ENCODE results near the gene MRPS11. TPM values are rescaled to one million over a fixed set of nuclear protein-coding genes. Genes with fewer than 3 reads are reported as not detected.

The MRPS11 gene
- total RNA-seq, 1 donor from 2014 or later, result 47.0 TPM

DNA sequence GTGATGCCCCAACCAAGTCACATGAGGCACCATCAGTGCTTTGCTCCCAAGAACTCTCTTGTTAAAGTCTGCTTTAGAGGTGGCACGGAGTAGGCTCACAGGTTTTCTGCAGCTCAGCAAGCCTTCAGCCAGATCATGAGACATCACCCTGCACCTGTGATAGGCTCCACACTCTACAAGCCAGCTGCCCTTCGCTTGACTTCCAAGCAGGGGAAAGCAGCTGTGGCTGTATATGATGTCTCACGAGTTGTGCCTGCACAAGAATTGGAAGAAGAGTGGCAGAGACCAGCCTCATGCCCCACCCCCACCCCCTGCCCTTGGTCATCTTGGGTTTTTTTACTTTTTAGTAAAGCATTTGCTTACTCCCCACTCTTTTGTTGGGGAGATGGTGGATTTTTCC, 22.5 kb downstream of the MRPS11 start:
- ATAC-seq (ENCODE audit: low read depth) (no peak), DNase-seq (no peak)
- POLR2A ChIA-PET, result no interaction called here
- TF ChIP-seq, protein P1, sequence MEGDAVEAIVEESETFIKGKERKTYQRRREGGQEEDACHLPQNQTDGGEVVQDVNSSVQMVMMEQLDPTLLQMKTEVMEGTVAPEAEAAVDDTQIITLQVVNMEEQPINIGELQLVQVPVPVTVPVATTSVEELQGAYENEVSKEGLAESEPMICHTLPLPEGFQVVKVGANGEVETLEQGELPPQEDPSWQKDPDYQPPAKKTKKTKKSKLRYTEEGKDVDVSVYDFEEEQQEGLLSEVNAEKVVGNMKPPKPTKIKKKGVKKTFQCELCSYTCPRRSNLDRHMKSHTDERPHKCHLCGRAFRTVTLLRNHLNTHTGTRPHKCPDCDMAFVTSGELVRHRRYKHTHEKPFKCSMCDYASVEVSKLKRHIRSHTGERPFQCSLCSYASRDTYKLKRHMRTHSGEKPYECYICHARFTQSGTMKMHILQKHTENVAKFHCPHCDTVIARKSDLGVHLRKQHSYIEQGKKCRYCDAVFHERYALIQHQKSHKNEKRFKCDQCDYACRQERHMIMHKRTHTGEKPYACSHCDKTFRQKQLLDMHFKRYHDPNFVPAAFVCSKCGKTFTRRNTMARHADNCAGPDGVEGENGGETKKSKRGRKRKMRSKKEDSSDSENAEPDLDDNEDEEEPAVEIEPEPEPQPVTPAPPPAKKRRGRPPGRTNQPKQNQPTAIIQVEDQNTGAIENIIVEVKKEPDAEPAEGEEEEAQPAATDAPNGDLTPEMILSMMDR (IDR thresholded peaks at IDR 0.05), result no peak
- Mint-ChIP-seq H3K27ac (no peak overlapping the region), H3K4me1 (no peaks in the 10 kb centered on the region), H3K9me3 (no peaks in the 10 kb centered on the region), H3K27me3 (no peaks in the 10 kb centered on the region), H3K4me3 (no peak overlapping the region), H3K36me3 (ENCODE audit: low read depth) (peaks cover 2% of the 10 kb centered on the region)
- CTCF ChIA-PET, result no interaction called here
- intact Hi-C loops (cut with micrococcal nuclease), result no loop called here

DNA sequence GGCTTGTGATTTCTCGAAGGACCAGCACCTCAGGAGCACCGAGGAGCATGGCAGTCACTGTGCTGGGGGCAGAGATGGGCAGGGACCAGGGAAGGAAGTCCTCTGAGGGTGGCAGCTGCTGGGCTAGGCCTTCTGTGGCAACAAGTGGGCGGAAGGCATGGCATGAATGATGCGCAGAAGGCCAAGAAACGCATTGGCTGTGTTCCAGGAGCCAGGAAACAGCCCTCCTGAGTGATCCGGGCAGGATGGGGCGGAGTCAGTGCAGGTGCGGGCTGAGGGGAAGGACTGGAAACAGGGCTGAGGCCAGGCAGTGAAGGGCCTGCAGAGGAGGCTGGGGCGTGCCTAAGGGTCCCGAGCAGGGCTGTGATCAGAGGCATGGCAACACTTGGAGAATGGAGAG, 23.6 kb downstream of the MRPS11 start:
- TF ChIP-seq, protein P1 (IDR thresholded peaks at IDR 0.05), result no peak
- POLR2A ChIA-PET, result no interaction called here
- ATAC-seq (ENCODE audit: low read depth) (no peak), DNase-seq (no peak)
- Mint-ChIP-seq H3K9me3 (no peaks in the 10 kb centered on the region), H3K4me1 (no peaks in the 10 kb centered on the region), H3K27me3 (no peaks in the 10 kb centered on the region), H3K27ac (no peak overlapping the region), H3K4me3 (no peak overlapping the region), H3K36me3 (ENCODE audit: low read depth) (peaks cover 2% of the 10 kb centered on the region)
- intact Hi-C loops (cut with micrococcal nuclease), result no loop called here
- CTCF ChIA-PET, result no interaction called here

DNA sequence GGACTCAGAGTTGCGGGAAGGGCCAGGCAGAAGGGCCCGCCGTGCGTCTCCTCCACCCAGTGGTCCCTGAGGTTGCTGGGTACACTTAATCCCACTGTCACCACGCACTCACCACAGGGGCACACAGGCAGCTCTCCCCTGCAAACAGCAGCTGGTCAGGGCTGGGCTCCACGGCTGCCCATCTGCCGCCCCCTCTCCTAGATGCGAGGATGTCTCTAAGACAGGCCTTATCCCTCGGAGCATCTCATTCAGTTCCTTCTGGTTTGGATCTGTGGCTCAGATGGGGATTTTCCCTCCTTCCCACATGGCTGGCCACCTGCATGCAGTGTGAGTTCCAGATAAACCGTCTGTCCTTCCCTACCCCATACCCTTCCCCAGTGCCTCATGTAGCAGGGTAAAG, 26.3 kb downstream of the MRPS11 start:
- Mint-ChIP-seq H3K27ac (no peak overlapping the region), H3K4me3 (no peak overlapping the region), H3K4me1 (no peaks in the 10 kb centered on the region), H3K27me3 (no peaks in the 10 kb centered on the region), H3K36me3 (ENCODE audit: low read depth) (peaks cover 2% of the 10 kb centered on the region), H3K9me3 (no peaks in the 10 kb centered on the region)
- POLR2A ChIA-PET, result no interaction called here
- no peak for ATAC-seq (ENCODE audit: low read depth)
- intact Hi-C loops (cut with micrococcal nuclease), result no loop called here
- CTCF ChIA-PET, result no interaction called here
- TF ChIP-seq, protein P1 (IDR thresholded peaks at IDR 0.05), result no peak
- DNase-seq, result no peak

DNA sequence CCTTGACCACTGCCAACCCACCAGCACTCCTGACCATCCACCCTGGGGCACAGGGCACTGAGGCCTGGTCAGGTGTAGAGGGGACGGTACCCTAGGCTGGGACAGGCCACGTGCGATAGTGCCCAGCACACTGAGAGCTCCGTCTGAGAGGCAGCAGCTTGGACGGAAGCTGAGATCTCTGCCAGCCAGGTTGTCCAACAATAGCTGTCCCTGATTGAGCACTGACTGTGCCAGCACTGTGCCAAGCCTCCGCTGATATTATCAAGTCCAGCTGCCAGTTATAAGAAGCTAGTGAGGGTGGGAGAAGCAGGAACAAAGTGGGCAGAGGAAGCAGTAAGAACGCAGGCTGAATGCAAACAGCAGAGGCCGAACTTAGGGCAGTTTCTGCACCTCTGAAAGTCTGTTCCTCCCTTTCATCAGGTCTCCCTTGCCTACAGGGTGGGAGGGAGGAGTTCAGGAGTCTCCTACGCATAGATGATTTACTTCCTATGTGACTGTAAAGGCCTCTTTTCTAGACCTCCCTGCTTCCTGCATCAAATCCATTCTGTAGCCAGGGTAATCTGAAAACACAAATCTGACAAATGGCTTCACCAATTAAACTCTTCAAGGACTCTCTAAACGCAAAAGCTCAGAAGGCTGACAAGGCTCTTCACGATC, 29.7 kb downstream of the MRPS11 start:
- ATAC-seq (ENCODE audit: low read depth) (no peak), DNase-seq (no peak)
- no peak overlapping the region for H3K4me3 Mint-ChIP-seq
- peaks cover 6% of the 10 kb centered on the region for H3K36me3 Mint-ChIP-seq (ENCODE audit: low read depth)
- TF ChIP-seq, protein P1 (IDR thresholded peaks at IDR 0.05), result no peak
- H3K9me3 Mint-ChIP-seq, result no peaks in the 10 kb centered on the region
- no peak overlapping the region for H3K27ac Mint-ChIP-seq
- ChIA-PET CTCF (no interaction called here), POLR2A (no interaction called here)
- H3K4me1 Mint-ChIP-seq, result no peaks in the 10 kb centered on the region
- no peaks in the 10 kb centered on the region for H3K27me3 Mint-ChIP-seq
- intact Hi-C loops (cut with micrococcal nuclease), result no loop called here

DNA sequence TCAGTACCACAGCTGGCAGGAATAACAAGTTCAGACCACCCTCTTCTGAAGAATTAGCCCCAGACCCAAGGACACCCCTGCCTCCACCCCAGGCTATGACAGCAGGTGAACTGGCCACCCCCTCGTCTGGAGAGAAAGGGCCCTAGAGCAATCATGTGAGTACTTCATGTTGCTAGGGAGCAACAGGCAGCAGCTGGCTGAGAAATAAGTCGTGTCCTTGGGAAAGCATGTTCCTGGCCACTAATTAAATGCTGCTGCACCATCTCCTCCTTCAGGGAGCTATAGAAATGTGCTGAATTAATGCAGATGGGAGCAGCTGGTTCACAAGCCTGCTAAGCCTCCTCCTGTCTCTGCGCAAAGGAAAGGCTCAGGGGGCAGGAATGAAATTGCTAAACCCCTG, 31.5 kb downstream of the MRPS11 start:
- POLR2A ChIA-PET, result no interaction called here
- CTCF ChIA-PET, result no interaction called here
- no peaks in the 10 kb centered on the region for H3K9me3 Mint-ChIP-seq
- peaks cover 12% of the 10 kb centered on the region for H3K36me3 Mint-ChIP-seq (ENCODE audit: low read depth)
- no peaks in the 10 kb centered on the region for H3K4me1 Mint-ChIP-seq
- no peak for ATAC-seq (ENCODE audit: low read depth)
- no peak for DNase-seq
- intact Hi-C loops (cut with micrococcal nuclease), result no loop called here
- TF ChIP-seq, protein P1 (IDR thresholded peaks at IDR 0.05), result no peak
- no peak overlapping the region for H3K4me3 Mint-ChIP-seq
- no peaks in the 10 kb centered on the region for H3K27me3 Mint-ChIP-seq
- no peak overlapping the region for H3K27ac Mint-ChIP-seq
